Measurements from ENCODE around the gene TMA7B.

- TF ChIP-seq CTCF (IDR thresholded peaks at IDR 0.05 in 4 of 5, conservative IDR thresholded peaks at IDR 0.05 in 1 of 5) (no peak), POLR2A (IDR thresholded peaks at IDR 0.05) (no peak)
These were observed 31.4 kb upstream of the TMA7B start for GRCh38 chr22:39928536-39929520.

Data from gastrocnemius medialis (tissue), 4 donors.